Heart left ventricle (tissue), 16 donors: ENCODE data around the gene MRGPRX2. TPM values are rescaled to one million over a fixed set of nuclear protein-coding genes. Genes with fewer than 3 reads are reported as not detected.

Source experiments
- ATAC-seq, 4 donors: fragments of 200-7000 bp; cut with Tn5 transposase; one replicate each; pipeline ENCODE4 v1.9.1; 2020 to 2022; ENCODE audit warnings: moderate library complexity in 4 of 4, mild to moderate bottlenecking in 3 of 4, moderate number of reproducible peaks in 1 of 4
- DNase-seq, 5 donors: peaks; one replicate each; pipeline ENCODE4 v3.0.0-alpha.2; 2020
- H3K27ac ChIP-seq, 12 donors: fragments of 200-600 bp; sonication (generic) in 4 of 12; one replicate each; pipeline versions ENCODE4 v1.5.0 to v1.8.0; 2016 to 2022; ENCODE audit warnings: mild to moderate bottlenecking in 2 of 12
- H3K27me3 ChIP-seq, 9 donors: fragments of 200-600 bp; sonication (generic) in 2 of 9; one replicate each; pipeline versions ENCODE4 v1.5.1 to v1.8.0; 2016 to 2022; ENCODE audit warnings: mild to moderate bottlenecking in 3 of 9
- H3K36me3 ChIP-seq, 9 donors: fragments of 200-600 bp; sonication (generic) in 2 of 9; one replicate each; pipeline versions ENCODE4 v1.5.0 to v1.8.0; 2018 to 2022; ENCODE audit warnings: mild to moderate bottlenecking in 2 of 9
- H3K4me1 ChIP-seq, 12 donors: fragments of 200-600 bp; sonication (generic) in 4 of 12; one replicate each; pipeline versions ENCODE4 v1.5.0 to v1.8.0; 2016 to 2022; ENCODE audit warnings: mild to moderate bottlenecking in 3 of 12
- H3K4me3 ChIP-seq, 12 donors: fragments of 200-600 bp; sonication (generic) in 4 of 12; one replicate each; pipeline versions ENCODE4 v1.5.0 to v1.8.0; 2017 to 2022; ENCODE audit warnings: mild to moderate bottlenecking in 9 of 12, moderate library complexity in 4 of 12
- H3K9me3 ChIP-seq, 12 donors: fragments of 200-600 bp; sonication (generic) in 4 of 12; one replicate each; pipeline versions ENCODE4 v1.5.0 to v1.8.0; 2016 to 2022; ENCODE audit warnings: mild to moderate bottlenecking in 1 of 12
- CTCF ChIP-seq, 12 donors: fragments of 200-600 bp; sonication (generic) in 4 of 12; IDR thresholded peaks; one replicate each; pipeline versions ENCODE4 v1.5.0 to v1.8.0; 2018 to 2022; ENCODE audit warnings: antibody characterized with exemption in 12 of 12, mild to moderate bottlenecking in 5 of 12
- POLR2A ChIP-seq, 2 donors: fragments of 450-650 bp; IDR thresholded peaks; one replicate each; pipeline ENCODE4 v1.6.1; 2017; ENCODE audit warnings: antibody characterized with exemption in 2 of 2, mild to moderate bottlenecking in 2 of 2, moderate library complexity in 2 of 2
- WGBS, 4 donors: extraction: QIAGEN DNeasy Blood & Tissue Kit in 2 of 4; methylation state at CpG; one replicate each; pipeline versions ENCODE4 v1.1.5 to v1.1.7; 2013 to 2018; 5-methylcytosine and 5-hydroxymethylcytosine counted together
- intact Hi-C, 10 donors: fragments of 100-400 bp; cut with DNase I; formaldehyde crosslinking; loops; one replicate each; pipeline versions ENCODE4 v1.11.1 to v1.14.2; 2022
- polyA plus RNA-seq, 2 donors: library from polyadenylated mRNA; stranded (reverse); fragments of 200-250 nt; gene quantifications; one replicate each; pipeline ENCODE4 v1.2.3, GENCODE V29; 2013
- total RNA-seq, 9 donors: library from RNA; depleted of rRNA in 2 of 9; stranded (reverse); fragments of >200 nt in 2 of 9; fragmentation: NEBNext Ultra II Directional in 3 of 9; extraction: Animal tissue kit (Norgen Biotek cat#: 25700) in 3 of 9; gene quantifications; one replicate each; pipeline versions ENCODE4 v1.1.0 to v1.2.4, GENCODE V29; 2016 to 2023
- donor health status: ischemic (EF 13 %, LVEDD 7.1; RV severe dilation, severe dysfunction).
- donor health status: healthy with polysubstance abuse.
- donor health status: DM: no; HTN: yes; CAD: no.
- donor health status: DM: no; HTN: no; CAD: no.
- donor health status: ischemic (EF 25% LVEDD 6.9; RV normal size, moderate dysfunction).
- donor health status: ischemic (EF 25% LVEDD 5.7; RV mildly dilated, moderate dysfunction).
- donor health status: healthy.
- donor health status: DM: yes; HTN: yes; CAD: no.
- donor health status: ischemic (EF 35%, LVEDD 5.7; RV mildly dilated, moderate dysfunction).
- donor health status: nonischemic (EF 11% LVEDD 7.7; RV severe dilation, severe dysfunction).
- donor health status: DM: yes; HTN: yes; CAD: no.
- donor health status: PGD.
- donor health status: ischemic (EF 29% LVEDD 5.4; RV normal size, mild dysfunction).
- donor health status: nonischemic (EF 23%, LVEDD 6.1; RV moderate dilation, normal function).

Gene MRGPRX2
- total and polyA plus RNA-seq, 11 donors, result 0.13 TPM; not detected in 10

GRCh38 chr11:19084661-19085315, 24.3 kb upstream of the MRGPRX2 start:
- H3K4me3 ChIP-seq, result no peak overlapping the region
- no peaks in the 10 kb centered on the region for H3K9me3 ChIP-seq
- no peak for DNase-seq
- TF ChIP-seq CTCF (IDR thresholded peaks at IDR 0.05) (no peak), POLR2A (IDR thresholded peaks at IDR 0.05) (no peak)
- intact Hi-C loops, result no loop called here
- no peaks in the 10 kb centered on the region for H3K27me3 ChIP-seq
- H3K36me3 ChIP-seq, result no peaks in the 10 kb centered on the region
- H3K27ac ChIP-seq, result no peak overlapping the region
- ATAC-seq, result no peak
- 59 to 73% (median 66%) methylated on average over 5 of the region's 5 CpGs for WGBS, 4 donors
- peaks cover 0 to 4% (median 0%) of the 10 kb centered on the region in 12 donors for H3K4me1 ChIP-seq

- Histone ChIP-seq H3K4me1 (peaks cover 0 to 4% (median 0%) of the 10 kb centered on the region in 12 donors), H3K36me3 (no peaks in the 10 kb centered on the region), H3K9me3 (no peaks in the 10 kb centered on the region), H3K27ac (no peak overlapping the region), H3K4me3 (no peak overlapping the region), H3K27me3 (no peaks in the 10 kb centered on the region)
- DNase-seq (no peak), ATAC-seq (no peak)
- 80 to 93% (median 92%) methylated on average over 1 of the region's 1 CpG for WGBS, 4 donors
- TF ChIP-seq POLR2A (IDR thresholded peaks at IDR 0.05), result no peak
- intact Hi-C loops, result no loop called here
Observed at GRCh38 chr11:19083166-19083565, 22.6 kb upstream of the MRGPRX2 start.

- Histone ChIP-seq H3K27me3 (no peaks in the 10 kb centered on the region), H3K27ac (no peak overlapping the region), H3K9me3 (no peaks in the 10 kb centered on the region), H3K4me3 (no peak overlapping the region), H3K4me1 (peaks cover 0 to 3% (median 0%) of the 10 kb centered on the region in 12 donors), H3K36me3 (no peaks in the 10 kb centered on the region)
- WGBS, 4 donors, result 61 to 64% (median 62%) methylated on average over 6 of the region's 6 CpGs
- peak in 1 of 5 donors; percentile 36 for DNase-seq
- peak in 3 of 4 donors; percentile 41 to 62 (median 58) for ATAC-seq
- intact Hi-C loops, result no loop called here
- TF ChIP-seq POLR2A (IDR thresholded peaks at IDR 0.05), result no peak
- TF ChIP-seq CTCF (IDR thresholded peaks at IDR 0.05), result no peak
Observed at GRCh38 chr11:19080579-19080993, 20.1 kb upstream of the MRGPRX2 start.

- intact Hi-C loops, result loop anchor here in 8 of 10 donors (5.0 to 10.0 kb wide), 10 partner anchors 32 to 472 kb away; partner anchors contain the start of gene E2F8 (in 2 of the 8)
- no peaks in the 10 kb centered on the region for H3K27me3 ChIP-seq
- 54 to 73% (median 65%) methylated on average over 6 of the region's 6 CpGs for WGBS, 4 donors
- no peaks in the 10 kb centered on the region for H3K36me3 ChIP-seq
- H3K9me3 ChIP-seq, result no peaks in the 10 kb centered on the region
- peaks cover 0 to 3% (median 0%) of the 10 kb centered on the region in 12 donors for H3K4me1 ChIP-seq
- ATAC-seq (peak in 1 of 4 donors; percentile 30), DNase-seq (no peak)
- H3K4me3 ChIP-seq, result no peak overlapping the region
- TF ChIP-seq CTCF (IDR thresholded peaks at IDR 0.05) (no peak), POLR2A (IDR thresholded peaks at IDR 0.05) (no peak)
- H3K27ac ChIP-seq, result no peak overlapping the region
Observed at GRCh38 chr11:19079643-19080440, 19.3 kb upstream of the MRGPRX2 start.
